ENCODE data around the gene GMDS.

GMDS gene

DNA sequence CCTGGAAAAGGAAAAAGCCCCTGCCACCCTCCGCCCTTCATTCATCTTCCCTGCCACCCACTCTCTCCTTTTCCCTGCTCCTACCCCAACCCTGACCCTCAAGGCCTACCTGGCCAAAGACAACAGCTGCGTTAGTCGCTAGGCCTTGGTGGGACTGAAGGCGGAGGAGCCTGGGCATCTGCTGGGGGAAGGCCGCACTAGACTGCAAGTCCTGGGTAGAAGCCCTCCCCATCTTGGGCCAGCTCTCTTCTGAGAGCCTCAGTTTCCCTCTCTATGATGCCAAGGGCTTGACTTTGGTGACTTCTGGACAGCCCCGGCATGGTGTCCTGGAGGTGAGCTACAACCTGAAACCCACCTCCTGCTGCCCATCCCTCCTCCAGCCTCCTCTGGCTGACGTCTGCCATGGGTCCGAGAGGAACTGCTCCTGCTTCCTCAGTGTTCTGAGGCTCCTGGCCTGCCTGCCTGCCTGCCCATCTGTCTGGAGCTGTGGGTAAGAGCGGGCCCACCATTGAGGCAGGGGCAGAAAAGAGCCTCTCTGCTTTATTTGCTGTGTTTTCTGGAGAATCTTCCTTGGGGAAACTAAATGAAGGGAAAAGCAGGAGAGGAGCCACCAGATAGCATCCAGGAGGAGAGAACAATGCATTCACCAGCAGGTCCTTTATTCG, 643.2 kb downstream of the GMDS start:
- no peak overlapping the region for H3K4me3 ChIP-seq (ENCODE audit: low read length)
- no peak for DNase-seq (ENCODE audit: low read depth)
- TF ChIP-seq CTCF (IDR thresholded peaks at IDR 0.05; ENCODE audit: insufficient read depth, low read depth, low read length, missing control alignments), result no peak

DNA sequence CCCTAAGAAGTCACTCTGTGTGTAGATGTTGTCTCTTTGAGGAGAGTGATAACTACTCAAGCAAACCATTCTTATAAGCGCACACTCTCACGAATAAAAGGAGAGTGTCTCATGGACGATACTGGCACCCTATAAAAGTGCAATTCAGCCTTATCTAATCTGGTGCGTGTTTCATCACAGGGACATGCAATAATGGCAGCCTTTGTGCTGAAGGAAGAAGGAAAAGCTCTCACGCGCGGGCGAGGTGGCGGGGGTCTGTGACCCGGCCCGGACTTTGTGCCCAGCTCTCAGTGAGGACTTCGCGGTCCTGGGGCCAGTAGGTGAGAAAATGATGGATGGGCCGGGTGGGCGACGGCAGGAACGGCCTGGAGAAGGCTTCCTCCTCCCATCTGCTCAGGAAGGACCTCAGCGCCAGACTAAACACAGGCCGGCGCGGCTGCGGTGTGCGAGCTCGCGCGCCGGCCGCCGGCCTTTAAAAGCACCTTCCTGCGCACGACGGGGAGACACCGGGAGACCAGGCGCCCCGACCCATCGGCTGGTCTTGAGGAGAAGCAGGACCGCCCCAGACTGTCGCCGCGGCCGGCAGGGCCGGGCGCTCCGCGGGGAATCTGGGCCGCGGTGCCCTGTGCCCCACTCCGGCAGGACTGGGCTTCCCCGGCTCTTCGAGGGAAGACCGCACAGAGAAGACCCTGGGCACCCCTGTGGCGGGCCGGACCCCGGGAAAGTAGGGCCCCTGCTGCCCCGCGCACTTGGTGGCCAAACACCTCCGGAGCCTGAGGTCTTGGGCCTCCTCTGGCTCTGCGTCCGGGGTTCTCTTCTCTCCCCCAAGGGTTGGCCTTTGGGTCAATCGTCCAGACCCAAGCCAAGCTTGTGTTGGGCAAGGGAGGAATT, 644.0 kb downstream of the GMDS start:
- no peak for DNase-seq (ENCODE audit: low read depth)
- H3K4me3 ChIP-seq (ENCODE audit: low read length), result no peak overlapping the region
- TF ChIP-seq CTCF (IDR thresholded peaks at IDR 0.05; ENCODE audit: insufficient read depth, low read depth, low read length, missing control alignments), result no peak

DNA sequence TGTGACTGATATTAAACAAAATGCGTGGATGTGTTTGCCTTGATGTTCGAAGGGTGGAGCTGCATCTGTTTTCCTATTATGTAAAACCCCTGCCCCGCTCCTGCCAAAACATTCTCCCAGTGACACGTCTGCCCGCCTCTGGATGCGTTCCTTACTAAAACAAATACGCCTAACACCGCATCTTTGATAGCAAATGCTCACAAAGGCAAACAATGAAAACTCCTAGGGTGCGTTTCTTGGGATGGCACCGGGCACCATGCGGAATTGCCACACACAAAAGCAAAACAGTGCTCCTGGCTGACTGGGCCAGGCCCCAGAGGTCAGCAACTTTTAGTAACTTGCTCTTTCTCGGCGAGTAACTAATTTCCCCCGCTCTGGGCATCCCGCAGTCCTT, 644.6 kb downstream of the GMDS start:
- no peak for DNase-seq (ENCODE audit: low read depth)
- TF ChIP-seq CTCF (IDR thresholded peaks at IDR 0.05; ENCODE audit: insufficient read depth, low read depth, low read length, missing control alignments), result no peak
- H3K4me3 ChIP-seq (ENCODE audit: low read length), result no peak overlapping the region

GRCh38 chr6:1600063-1600763, 645.2 kb downstream of the GMDS start:
- TF ChIP-seq CTCF (IDR thresholded peaks at IDR 0.05; ENCODE audit: insufficient read depth, low read depth, low read length, missing control alignments), result no peak

DNA sequence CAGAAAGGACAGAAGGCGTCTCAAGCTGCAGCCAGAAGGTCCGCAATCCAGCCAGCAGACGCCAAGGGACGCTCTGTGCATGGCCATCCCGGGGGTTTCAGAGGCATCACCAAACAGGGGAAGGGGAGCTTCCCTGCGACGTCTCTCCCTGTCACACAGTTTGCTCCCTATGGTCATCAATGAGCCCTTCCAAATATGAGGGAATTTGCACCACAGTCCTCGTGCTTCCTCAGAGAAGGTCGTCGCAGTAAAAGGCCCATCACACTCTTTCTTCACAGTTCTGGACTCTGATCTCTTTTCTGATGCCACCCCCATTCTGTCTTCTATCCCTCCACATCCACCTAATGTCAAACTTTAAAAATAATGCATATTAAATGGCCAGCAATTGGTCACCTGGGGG, 645.9 kb downstream of the GMDS start:
- no peak for DNase-seq (ENCODE audit: low read depth)
- H3K4me3 ChIP-seq (ENCODE audit: low read length), result no peak overlapping the region
- no peak for TF ChIP-seq CTCF (IDR thresholded peaks at IDR 0.05; ENCODE audit: insufficient read depth, low read depth, low read length, missing control alignments)

More at GRCh38 chr6:1600063-1600763, 645.2 kb downstream of the GMDS start:
- no peak overlapping the region for H3K4me3 ChIP-seq (ENCODE audit: low read length)
- DNase-seq (ENCODE audit: low read depth), result no peak

DNA sequence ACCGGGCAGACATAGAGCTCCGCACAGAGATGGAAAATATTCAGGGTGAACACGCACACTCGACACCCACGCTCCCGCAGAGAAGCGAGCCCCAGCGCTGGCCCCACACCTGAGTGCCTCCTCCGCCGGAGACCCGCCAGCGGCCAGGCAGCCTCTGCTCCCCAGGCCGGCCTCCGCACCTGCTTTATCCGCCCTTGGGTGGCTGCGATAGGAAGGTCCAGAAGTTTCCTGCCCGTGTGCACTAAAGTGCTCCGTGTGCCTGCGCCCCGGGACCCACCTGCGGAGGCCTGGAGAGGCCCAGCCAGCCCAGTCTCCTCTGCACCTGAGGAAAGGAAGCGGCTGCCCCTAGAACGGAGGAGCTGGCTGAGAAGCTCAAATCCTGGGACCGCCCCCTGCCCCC, 646.5 kb downstream of the GMDS start:
- H3K4me3 ChIP-seq (ENCODE audit: low read length), result no peak overlapping the region
- no peak for DNase-seq (ENCODE audit: low read depth)
- TF ChIP-seq CTCF (IDR thresholded peaks at IDR 0.05; ENCODE audit: insufficient read depth, low read depth, low read length, missing control alignments), result no peak

All from epithelial cell of esophagus (primary cell).